ENCODE results near the gene HEATR3.
"Not testable (repeated sequence)": the region's sequence is repeated elsewhere in the genome, so short reads cannot be mapped to it uniquely, and the experiment has no call there.

HEATR3 gene

DNA sequence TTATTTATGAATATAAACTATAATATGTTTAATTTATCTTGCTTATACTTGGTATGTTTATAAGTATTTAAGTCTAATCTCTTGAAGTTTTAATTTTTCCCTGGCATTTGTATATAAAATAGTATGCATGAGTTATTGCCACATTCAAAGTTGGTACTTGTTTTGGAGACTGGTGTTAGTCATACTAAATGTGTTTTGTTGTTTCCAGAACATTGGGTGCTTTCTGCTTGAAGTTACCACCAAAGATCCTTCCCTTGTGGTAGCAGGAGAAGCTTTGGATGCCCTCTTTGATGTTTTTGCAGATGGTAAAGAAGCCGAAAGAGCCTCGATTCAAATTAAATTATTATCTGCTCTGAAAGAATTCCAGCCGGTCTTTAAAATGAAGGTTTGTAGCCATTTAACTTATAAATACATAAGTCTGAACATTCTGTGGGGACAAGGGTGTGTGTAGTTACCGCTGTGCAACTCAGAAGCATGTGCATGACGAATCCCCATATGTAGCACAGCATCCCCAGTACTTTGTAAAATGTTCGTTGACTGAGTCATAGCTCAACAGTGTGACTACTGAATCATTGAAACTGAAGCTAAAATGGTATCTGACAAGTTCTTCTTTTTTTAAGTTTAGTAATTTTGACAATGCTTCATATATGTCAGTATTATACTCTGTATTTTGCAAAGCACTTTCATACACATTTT, 36.4 kb downstream of the HEATR3 start:
- DNase-seq, result peak; percentile 19

DNA sequence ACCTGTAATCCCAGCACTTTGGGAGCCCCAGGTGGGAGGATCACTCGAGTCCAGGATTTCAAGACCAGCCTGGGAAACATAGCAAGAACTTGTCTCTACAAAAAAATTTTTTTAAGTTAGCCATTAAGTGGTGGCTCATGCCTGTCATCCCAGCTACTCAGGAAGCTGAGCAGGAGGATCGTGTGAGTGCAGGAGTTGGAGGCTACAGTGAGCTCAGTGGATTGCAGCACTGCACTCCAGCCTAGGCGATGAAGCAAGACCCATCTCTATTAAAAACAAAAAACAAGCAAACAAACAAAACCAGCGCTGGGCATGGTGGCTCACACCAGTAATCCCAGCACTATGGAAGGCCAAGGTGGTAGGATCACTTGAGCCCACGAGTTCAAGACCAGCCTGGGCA, 38.0 kb downstream of the HEATR3 start:
- DNase-seq, result no peak

DNA sequence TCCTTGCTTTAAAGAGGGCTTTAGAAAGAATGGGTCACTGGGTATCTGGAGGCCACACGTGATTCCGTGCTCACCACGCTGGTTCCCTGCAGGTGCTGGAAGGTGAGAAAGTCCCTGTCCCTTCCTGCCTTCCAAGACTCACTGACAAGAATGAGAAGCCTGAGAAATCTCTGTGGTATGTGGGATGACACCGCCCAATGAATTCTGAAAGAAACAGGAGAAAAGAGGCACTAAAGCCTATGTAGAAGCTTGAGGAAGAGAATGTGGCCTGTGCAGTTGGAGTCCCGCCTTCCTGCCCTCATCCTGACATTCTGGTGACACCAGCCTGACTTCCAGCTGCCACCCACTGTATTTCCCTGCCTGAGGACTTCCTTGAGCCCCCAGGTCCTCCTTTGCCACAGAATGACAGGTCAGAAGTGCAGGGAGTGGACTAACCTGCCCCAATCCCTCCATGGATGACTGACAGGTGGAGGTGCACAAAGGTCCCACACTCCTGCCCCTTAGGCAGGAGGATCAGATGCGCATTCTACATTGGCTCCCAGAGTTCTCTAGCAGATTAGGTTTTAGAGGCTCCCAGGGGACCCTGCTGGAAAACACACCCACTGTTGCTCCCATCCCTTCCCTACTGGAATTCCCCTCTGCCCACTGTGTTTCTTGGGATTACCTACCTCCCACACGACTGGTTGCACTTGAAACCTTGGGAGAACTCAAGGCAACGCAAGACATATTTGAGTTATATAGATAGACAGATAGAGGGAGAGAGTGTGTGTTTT, 48.8 kb downstream of the HEATR3 start:
- no peak for DNase-seq

DNA sequence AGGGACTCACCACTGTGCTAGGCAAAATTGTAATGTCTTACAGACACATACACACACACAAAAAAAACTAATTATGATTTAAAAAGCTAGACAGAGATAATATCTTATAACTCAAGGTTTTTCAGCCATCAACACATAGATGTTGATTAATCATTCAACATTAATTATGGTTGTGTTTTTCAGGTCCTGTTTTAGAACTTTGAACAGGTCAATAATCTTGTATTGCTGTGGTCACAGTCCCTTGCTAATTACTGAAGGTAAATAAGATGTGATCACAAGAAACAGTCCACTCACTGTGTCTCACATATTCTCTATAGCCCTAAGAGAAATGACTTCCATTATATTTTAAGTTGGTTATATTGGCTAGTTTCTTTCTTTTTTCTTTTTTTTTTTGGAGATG, 54.9 kb downstream of the HEATR3 start:
- DNase-seq, result no peak

DNA sequence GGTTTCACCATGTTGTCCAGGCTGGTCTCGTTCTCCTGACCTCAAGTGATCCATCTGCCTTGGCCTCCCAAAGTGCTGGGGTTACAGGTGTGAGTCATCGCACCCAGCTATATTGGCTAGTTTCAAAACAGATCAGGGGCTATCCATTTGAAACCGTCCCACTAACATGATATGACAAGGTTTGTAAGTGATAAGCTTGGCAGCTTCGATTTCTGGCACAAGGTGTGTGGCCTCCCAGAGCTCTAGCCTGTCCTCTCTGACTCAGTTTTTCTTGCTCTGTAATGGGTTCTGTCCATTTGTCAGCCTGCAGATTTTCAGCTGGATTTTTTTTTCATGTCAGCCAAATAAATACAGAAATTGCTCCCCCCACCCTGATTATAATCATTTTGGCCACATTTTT, 55.5 kb downstream of the HEATR3 start:
- peak; percentile 21 for DNase-seq

- peak; percentile 63 for DNase-seq
These were observed 56.1 kb downstream of the HEATR3 start for GRCh38 chr16:50121721-50122445.

DNA sequence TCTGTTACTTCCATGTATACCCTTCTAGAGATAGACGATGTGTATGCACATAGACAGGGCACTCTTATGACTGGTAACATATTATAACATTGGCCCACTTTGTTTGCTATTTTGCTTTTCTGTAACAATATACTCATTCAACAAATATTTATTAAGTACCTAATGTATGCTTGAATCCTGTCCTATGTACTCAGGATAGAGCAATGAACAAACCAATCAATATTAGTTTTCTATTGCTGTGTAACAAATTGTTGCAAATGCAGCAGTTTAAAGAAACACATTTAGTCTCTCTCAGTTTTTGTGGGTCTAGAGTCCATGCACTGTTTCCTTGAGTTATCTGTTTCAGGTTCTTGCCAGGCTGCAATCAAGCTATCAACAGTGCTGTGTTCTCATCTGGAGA, 57.6 kb downstream of the HEATR3 start:
- no peak for DNase-seq

DNA sequence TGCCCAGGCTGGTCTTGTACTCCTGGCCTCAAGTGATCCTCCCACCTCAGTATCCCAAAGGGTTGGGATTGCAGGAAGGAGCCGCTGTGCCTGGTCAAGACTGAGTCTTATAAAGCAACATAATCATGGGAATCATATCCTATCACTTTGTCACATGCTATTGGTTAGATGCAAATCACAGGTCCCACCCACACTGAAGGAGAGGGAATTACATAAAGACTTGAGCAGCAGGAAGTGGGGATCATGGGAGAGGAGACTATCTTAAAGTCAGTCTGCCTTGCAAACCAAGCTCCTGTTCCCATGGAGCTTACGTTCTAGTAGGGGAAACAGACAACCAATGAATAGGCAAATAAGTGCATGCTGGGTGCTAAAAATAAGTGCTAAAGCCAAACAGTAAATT, 59.0 kb downstream of the HEATR3 start:
- DNase-seq, result no peak

DNA sequence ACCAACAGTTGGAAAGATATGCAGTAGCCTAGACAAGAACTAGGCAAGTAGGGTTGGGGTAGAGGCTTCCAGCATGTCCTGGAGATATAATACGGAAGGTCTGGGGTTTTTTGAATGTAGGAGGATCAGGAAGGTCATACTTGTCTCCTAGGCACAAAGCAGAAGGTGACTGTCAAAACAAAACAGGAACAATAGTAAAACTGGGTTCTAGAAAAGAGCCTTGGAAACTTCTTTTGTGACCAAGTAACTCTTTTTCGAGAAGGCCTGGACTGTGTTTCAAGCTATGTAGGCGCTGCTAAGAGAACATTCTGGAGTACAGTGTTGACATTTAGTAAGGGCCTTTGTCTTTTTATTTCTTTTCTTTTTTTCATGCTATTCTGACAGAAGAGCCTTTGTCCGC, 60.4 kb downstream of the HEATR3 start:
- DNase-seq, result no peak

DNA sequence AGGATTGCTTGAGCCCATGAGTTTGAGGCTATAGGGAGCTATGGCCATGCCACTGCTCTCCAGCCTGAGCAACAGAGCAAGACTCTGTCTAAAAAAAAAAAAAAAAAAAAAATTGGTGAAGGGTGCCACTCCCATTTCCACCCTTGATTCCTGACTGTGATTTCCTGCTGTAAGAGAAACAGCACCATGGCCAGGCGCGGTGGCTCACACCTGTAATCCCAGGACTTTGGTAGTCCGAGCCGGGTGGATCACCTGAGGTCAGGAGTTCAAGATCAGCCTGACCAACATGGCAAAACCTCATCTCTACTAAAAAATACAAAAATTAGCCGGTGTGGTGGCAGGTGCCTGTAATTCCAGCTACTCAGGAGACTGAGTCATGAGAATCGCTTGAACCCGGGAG, 66.8 kb downstream of the HEATR3 start:
- DNase-seq, result not testable (repeated sequence)

DNA sequence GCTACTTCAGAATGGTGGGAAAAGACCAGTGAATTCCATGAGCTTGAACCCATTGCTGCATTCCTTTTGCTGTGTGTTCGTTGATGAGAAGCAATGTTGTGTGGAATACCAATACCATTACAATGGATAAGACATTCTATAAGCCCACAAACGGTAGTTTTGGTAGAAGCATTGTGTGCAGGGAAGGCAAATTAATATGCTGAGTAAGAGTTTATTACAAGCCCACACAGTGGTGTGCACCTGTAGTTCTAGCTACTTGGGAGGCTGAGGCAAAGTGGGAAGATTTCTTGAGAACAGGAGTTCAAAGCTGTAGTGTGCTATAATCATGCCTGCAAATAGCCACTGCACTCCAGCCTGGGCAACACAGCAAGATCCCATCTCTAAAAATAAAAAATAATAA, 67.4 kb downstream of the HEATR3 start:
- no peak for DNase-seq

DNA sequence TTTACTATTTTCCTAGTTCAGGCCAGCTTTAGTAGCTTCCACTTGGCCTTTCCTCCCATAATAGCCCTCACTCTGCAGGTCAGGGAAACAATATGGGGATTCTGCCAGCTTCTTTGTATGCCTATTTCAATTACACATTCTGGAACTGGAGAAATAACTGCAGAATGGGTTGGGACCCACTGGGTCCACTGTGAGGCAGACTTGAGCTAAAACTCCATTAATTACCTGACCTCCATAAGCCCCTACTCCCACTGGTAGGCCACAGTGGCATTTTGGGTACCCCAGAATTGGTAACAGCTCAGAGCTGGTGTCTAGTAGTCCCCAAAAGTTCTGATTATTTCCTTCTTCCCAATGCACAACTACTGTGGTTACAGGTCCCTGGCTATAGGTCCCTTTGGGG, 70.6 kb downstream of the HEATR3 start:
- no peak for DNase-seq

DNA sequence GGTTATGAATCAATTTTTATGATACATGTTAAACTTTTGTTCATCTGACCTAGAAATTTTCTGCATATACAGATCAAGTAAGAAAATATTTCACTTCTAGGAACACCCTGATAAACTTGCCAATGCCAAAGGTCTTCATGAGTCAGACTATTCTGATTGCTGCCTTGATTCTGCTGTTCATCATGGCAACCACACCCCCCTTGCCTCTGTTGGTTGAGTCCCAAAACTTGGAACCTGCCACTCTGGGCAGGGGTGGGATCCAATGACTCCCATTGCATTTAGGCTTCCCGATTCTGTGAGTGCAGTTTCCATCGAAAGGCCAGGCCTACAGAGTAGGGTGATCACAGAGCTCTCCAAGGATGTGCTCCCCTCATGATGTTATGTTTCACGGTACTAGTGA, 71.5 kb downstream of the HEATR3 start:
- no peak for DNase-seq

GRCh38 chr16:50139580-50139979, 73.8 kb downstream of the HEATR3 start:
- DNase-seq, result no peak

- DNase-seq, result no peak
These were observed 78.4 kb downstream of the HEATR3 start for GRCh38 chr16:50144211-50144610.

- DNase-seq, result no peak
These were observed 81.0 kb downstream of the HEATR3 start for GRCh38 chr16:50146479-50147435.

GRCh38 chr16:50151322-50151721, 85.6 kb downstream of the HEATR3 start:
- no peak for DNase-seq

DNA sequence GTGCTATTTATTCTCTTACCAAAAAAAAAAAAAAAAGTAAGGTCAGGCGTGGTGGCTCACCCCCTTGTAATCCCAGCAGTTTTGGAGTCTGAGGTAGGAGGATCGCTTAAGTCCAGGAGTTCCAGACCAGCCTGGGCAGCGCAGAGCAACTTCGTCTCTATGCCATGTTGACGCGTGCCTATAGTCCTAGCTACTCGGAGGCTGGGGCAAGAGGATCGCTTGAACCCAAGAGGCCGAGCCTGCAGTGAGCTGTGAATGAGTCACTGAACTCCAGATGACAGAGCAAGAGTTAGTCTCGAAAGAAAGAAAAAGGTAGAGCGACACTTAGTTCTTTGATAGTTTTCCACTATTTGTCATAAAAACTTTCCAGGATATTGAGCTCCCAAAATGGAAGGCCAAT, 86.0 kb downstream of the HEATR3 start:
- peak; percentile 49 for DNase-seq

DNA sequence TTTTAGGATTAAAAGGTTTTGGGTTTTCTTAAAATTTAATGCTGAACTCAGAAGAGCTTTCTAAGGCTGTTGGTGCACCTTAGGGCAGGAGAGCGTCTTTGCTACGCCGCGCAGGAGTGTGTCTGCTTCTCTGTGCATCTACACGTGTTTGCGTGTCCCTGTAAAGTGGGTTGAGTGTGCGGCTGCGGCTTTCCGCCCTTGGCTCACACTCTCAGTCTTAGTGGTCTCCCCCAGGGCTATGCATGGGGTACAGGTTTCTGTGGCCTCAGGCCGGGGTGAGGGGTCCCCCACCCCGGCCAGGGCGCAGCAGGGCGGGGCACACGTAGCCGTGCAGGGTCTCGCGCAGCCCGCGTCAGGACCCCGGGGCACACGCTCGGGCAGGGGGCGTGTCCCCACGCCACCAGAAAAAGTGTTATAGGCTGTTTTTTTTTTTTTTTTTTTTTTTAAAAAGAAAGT, 86.6 kb downstream of the HEATR3 start:
- peak; percentile 89 for DNase-seq

GRCh38 chr16:50152807-50153595, 87.2 kb downstream of the HEATR3 start, which contains the start of gene TENT4B:
TSS of gene TENT4B (plus strand) at chr16:50153306. CDS start at chr16:50153622, 316 bp downstream.
- peak; percentile 88 for DNase-seq

DNA sequence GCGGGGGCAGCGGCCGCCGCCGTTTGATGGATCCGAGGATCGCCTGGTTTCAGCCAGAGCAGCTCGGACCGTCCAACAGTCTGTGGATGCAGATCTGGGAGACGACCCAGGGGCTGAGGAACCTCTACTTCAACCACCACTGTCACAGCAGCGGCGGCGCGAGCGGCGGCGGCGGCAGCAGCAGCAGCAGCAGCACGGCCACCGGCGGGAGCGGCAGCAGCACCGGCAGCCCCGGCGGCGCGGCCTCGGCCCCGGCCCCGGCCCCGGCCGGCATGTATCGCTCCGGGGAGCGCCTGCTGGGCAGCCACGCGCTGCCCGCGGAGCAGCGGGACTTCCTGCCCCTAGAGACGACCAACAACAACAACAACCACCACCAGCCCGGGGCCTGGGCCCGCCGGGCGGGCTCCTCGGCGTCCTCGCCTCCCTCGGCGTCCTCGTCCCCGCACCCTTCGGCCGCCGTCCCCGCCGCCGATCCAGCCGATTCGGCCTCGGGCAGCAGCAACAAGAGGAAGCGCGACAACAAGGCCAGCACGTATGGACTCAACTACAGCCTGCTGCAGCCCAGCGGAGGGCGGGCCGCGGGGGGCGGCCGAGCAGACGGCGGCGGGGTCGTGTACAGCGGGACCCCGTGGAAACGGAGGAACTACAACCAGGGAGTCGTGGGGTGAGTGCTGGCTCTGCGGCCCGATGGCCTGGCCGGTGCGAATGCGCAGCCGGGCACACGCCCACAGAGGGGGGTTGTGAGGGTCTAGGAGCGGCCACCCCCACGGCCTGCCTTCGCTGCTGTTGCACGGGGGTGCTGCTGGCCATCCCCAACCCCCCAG, 88.0 kb downstream of the HEATR3 start:
- DNase-seq, result peak; percentile 33

Measured in stimulated activated CD4-positive, alpha-beta T cell treated with anti-CD3 and anti-CD28 coated beads, Interleukin-1b, Interleukin-23, amount 100 ng/mL, for 48 hours (primary cell).